ENCODE measurements around the gene CYP17A1. TPM values are rescaled to one million over a fixed set of nuclear protein-coding genes. Genes with fewer than 3 reads are reported as not detected.

The CYP17A1 gene
- polyA plus RNA-seq, 1 donor from 2014 or later, result not detected

- H2AFZ ChIP-seq (ENCODE audit: low read depth, low read length), result no peak overlapping the region
- TF ChIP-seq TAF1 (IDR thresholded peaks at IDR 0.05; ENCODE audit: low read depth) (no peak), CTCF (IDR thresholded peaks at IDR 0.05; ENCODE audit: poor library complexity, severe bottlenecking) (no peak), RAD21 (conservative IDR thresholded peaks at IDR 0.05) (no peak), REST (IDR thresholded peaks at IDR 0.05; ENCODE audit: borderline replicate concordance) (no peak), EP300 (conservative IDR thresholded peaks at IDR 0.05; ENCODE audit: poor library complexity, severe bottlenecking) (no peak), POLR2AphosphoS5 (IDR thresholded peaks at IDR 0.05) (no peak), MXI1 (conservative IDR thresholded peaks at IDR 0.05; ENCODE audit: poor library complexity, severe bottlenecking) (no peak), EZH2 (IDR thresholded peaks at IDR 0.05; ENCODE audit: borderline replicate concordance, insufficient read depth, low read length, poor library complexity, severe bottlenecking) (no peak), SMC3 (conservative IDR thresholded peaks at IDR 0.05; ENCODE audit: poor library complexity) (no peak)
- H3K79me2 ChIP-seq (replicated peaks; ENCODE audit: insufficient read depth, low read length), result peaks cover 7% of the 10 kb centered on the region
- no peak overlapping the region for H3K4me3 ChIP-seq (ENCODE audit: low read length)
- no peak overlapping the region for H3K27ac ChIP-seq (ENCODE audit: low read length)
- no peaks in the 10 kb centered on the region for H4K20me1 ChIP-seq (ENCODE audit: insufficient read depth)
- no peaks in the 10 kb centered on the region for H3K27me3 ChIP-seq (ENCODE audit: insufficient read depth, low read depth, low read length)
- H3K9me3 ChIP-seq (ENCODE audit: low read length), result no peaks in the 10 kb centered on the region
- H3F3A ChIP-seq (ENCODE audit: insufficient read depth, low read length, poor library complexity, severe bottlenecking), result no peaks in the 10 kb centered on the region
- H3K36me3 ChIP-seq (ENCODE audit: insufficient read depth, low read length), result no peaks in the 10 kb centered on the region
- no peak overlapping the region for H3K4me2 ChIP-seq (ENCODE audit: low read length)
- H3K9ac ChIP-seq (ENCODE audit: low read length), result no peak overlapping the region
- no peaks in the 10 kb centered on the region for H3K9me2 ChIP-seq (ENCODE audit: insufficient read depth, low read length)
Measured at GRCh38 chr10:102781921-102782557, 55.2 kb downstream of the CYP17A1 start.

- no peak overlapping the region for H3K4me2 ChIP-seq (ENCODE audit: low read length)
- no peaks in the 10 kb centered on the region for H3K36me3 ChIP-seq (ENCODE audit: insufficient read depth, low read length)
- no peak overlapping the region for H3K27ac ChIP-seq (ENCODE audit: low read length)
- no peaks in the 10 kb centered on the region for H3F3A ChIP-seq (ENCODE audit: insufficient read depth, low read length, poor library complexity, severe bottlenecking)
- TF ChIP-seq POLR2AphosphoS5 (IDR thresholded peaks at IDR 0.05) (no peak), EZH2 (IDR thresholded peaks at IDR 0.05; ENCODE audit: borderline replicate concordance, insufficient read depth, low read length, poor library complexity, severe bottlenecking) (no peak), SMC3 (conservative IDR thresholded peaks at IDR 0.05; ENCODE audit: poor library complexity) (no peak), RAD21 (conservative IDR thresholded peaks at IDR 0.05) (no peak), EP300 (conservative IDR thresholded peaks at IDR 0.05; ENCODE audit: poor library complexity, severe bottlenecking) (no peak), REST (IDR thresholded peaks at IDR 0.05; ENCODE audit: borderline replicate concordance) (no peak)
- peaks cover 1% of the 10 kb centered on the region for H3K79me2 ChIP-seq (replicated peaks; ENCODE audit: insufficient read depth, low read length)
- no peaks in the 10 kb centered on the region for H3K27me3 ChIP-seq (ENCODE audit: insufficient read depth, low read depth, low read length)
- no peak overlapping the region for H3K9ac ChIP-seq (ENCODE audit: low read length)
- no peak overlapping the region for H3K4me3 ChIP-seq (ENCODE audit: low read length)
- no peaks in the 10 kb centered on the region for H4K20me1 ChIP-seq (ENCODE audit: insufficient read depth)
- no peaks in the 10 kb centered on the region for H3K9me2 ChIP-seq (ENCODE audit: insufficient read depth, low read length)
- no peak overlapping the region for H2AFZ ChIP-seq (ENCODE audit: low read depth, low read length)
- no peaks in the 10 kb centered on the region for H3K9me3 ChIP-seq (ENCODE audit: low read length)
Measured at GRCh38 chr10:102781090-102781920, 55.9 kb downstream of the CYP17A1 start.

Measured in neural cell (in vitro differentiated cells).